Stimulated activated CD8-positive, alpha-beta memory T cell treated with anti-CD3 and anti-CD28 coated beads, Interleukin-12 subunit alpha, Interleukin-12 subunit beta, amount 100 ng/mL, for 4 hours (primary cell): ENCODE data around the gene CTDSPL.
"Not testable (repeated sequence)": the region's sequence is repeated elsewhere in the genome, so short reads cannot be mapped to it uniquely, and the experiment has no call there.

Experiments
- DNase-seq: peaks from one replicate; pipeline ENCODE4 v3.0.0-alpha.2; 2020; ENCODE audit warnings: low read depth

The CTDSPL gene

DNA sequence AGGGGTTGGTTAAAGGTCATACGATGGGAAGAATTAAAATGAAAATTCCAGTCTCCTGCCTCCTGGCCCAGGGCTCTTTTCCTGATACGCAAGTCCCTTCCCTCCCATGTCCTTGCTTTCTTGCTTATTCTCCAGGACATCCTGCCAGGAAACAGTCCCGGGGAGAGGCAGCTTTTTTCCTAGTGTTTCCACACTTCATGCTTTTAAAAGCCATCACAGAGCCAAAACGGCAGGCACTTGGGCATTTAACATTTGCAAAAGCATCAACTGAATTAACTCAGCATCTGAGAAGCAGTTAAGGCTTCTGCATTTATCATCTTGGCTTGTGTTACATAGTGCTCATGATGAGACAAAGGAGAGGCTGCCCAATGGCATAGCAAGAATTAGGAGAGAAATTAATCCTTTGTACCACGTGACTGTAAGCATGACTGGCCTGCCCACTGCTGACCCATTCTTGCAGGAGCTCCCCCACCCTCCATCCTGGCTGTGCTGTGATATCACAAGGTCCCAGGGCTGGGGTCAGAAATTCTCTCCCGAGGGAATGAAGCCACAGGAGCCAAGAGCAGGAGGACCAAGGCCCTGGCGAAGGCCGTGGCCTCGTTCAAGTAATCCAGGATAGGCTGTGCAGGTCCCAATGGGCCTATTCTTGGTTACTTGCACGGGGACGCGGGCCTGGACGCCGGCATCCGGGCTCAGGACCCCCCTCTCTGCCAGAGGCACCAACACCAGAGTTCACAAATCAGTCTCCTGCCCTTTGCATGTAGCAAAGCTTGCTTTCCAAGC lies 107.3 kb downstream of the CTDSPL start:
- no peak for DNase-seq

GRCh38 chr3:37969596-37970100 lies 108.0 kb downstream of the CTDSPL start:
- DNase-seq = no peak

DNA sequence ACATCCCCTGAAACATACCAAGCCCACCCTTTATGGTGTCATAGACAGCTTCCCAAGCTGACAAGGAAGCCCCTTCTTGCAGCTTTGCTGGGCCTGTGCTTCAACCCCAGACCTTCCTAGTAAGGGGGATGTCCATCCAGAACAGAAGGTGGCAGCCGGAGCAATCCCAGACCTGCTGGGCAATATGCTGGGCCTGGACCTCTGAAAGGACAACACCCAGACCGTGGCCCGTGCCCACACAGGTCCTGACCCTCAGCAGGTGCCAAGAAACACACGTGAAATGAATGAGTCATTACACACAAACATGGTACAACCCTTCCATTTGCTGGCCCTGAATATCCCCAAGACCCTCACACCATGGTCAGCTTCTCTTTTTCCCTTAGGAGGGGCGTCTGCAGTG lies 109.1 kb downstream of the CTDSPL start:
- no peak for DNase-seq

- no peak for DNase-seq
Measured at GRCh38 chr3:37971467-37971866, 109.8 kb downstream of the CTDSPL start.

GRCh38 chr3:37972056-37972455 lies 110.4 kb downstream of the CTDSPL start:
- DNase-seq = not testable (repeated sequence)

DNA sequence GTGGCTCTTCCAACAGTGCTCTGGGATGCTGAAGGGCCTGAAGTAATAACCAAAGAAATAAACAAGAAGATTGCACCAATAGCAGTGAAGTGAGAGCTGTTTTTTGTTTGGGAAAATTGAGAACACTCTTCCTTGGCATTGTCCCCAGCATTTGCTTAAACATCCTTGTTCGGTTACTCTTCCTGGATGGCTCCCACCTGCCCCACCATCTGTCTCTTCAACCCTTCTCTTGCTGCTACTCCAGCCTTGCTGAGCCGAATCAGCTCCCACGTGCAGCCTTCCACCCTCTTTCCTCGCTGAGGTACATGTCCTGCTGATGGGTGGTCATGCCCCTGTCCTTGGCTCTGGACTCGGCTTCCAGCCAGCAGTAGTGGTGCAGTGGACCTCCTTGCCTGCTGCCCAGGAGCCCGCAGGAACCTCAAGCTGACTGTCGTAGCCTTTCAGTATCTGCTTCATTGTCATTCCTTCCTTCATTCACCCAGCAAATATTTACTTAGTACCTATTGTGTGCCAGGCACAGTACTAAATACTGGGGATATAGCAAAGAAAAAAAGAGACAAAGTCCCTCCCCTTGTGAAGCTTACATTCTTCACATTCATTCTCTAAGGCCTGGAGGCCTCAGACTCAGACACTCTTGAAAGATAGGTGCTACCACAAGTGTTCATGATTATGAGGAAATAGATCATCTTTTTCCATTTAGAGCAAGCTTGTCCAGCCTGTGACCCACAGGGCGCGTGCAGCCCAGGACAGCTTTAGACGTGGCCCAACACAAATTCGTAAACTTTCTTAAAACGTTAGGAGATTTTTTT lies 111.8 kb downstream of the CTDSPL start:
- DNase-seq = no peak

DNA sequence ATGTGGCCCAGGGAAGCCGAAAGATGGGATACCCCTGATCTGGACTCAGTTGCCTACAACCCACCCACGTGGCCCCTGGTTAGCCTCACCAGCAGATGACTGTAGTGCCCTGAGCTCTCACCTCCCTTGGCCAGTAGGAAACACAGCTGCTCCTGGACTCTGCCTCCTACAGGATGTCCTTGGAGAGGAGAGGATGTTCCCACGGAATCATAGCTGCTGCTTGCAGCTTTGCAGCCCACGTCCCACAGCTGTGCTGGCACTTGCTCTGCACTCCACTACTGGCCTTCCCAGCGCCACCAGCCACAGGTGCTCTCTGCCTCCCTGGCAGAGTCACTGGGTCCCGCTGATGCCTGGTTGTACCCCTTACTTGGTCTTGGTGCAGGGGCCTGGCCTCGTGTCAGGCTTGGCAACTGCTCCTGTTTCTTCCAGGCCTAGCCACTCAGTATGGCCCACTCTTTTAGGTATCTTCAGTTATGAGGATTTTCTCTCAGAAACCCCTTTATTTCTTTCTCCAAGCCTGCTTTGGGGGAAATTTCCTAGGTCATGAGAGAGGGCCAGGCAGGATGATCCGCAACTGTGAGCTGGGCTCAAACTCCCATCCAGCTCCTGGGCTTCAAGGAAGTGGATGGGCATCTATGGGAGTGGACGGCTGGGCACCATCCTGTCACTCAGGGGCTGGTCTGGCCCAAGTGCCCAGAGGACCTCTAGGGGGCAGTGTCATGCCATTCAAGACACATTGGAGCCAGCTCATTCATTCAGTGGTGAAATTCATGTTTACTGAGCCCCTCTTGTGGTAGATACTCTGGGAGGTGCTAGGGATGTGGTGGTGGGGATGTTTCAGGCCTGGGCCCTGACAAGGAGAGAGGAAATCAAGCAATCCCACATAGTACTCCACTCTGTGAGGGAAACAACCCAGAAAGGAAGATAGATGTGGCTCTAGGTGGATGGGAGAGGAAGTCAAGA lies 112.7 kb downstream of the CTDSPL start:
- DNase-seq = peak; percentile 36

DNA sequence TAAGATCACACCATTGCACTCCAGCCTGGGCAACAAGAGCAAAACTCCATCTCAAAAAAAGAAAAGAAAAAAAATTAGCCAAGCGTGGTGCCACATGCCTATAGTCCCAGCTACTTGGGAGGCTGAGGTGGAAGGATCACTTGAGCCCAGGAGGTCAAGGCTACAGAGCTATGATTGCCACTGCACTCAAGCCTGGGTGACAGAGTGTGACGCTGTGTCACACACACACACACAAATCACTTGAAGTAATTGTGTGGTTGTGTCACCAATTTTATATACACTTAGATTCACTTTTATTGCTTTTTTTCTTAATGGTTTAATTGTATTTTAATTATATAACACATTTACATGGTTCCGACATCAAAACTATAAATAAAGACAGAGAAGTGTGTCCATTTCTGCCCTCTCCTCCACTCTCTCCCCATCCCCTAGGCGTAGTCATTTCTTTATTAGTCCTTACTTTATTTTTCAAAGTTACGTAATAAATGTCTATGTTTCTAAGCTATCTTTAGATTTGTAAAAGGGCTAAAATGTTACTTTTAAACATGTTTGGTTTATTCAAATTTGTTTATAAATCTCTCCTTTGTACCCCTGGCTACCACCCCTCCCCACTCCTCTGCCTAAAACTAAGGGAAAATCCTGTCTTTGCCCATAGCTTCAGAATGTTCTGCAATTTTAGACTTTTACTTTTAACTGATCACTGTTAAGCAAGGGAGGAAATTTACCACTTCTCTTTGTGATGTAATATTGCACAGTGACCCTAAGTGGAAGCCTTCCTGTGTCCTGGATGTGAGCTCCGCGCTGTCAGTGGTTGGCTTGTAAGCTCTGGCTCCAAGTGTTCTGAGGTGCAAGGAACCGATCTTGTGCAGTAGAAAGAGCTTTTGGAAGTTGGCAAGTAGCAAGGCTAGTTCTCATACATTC lies 118.1 kb downstream of the CTDSPL start:
- no peak for DNase-seq

DNA sequence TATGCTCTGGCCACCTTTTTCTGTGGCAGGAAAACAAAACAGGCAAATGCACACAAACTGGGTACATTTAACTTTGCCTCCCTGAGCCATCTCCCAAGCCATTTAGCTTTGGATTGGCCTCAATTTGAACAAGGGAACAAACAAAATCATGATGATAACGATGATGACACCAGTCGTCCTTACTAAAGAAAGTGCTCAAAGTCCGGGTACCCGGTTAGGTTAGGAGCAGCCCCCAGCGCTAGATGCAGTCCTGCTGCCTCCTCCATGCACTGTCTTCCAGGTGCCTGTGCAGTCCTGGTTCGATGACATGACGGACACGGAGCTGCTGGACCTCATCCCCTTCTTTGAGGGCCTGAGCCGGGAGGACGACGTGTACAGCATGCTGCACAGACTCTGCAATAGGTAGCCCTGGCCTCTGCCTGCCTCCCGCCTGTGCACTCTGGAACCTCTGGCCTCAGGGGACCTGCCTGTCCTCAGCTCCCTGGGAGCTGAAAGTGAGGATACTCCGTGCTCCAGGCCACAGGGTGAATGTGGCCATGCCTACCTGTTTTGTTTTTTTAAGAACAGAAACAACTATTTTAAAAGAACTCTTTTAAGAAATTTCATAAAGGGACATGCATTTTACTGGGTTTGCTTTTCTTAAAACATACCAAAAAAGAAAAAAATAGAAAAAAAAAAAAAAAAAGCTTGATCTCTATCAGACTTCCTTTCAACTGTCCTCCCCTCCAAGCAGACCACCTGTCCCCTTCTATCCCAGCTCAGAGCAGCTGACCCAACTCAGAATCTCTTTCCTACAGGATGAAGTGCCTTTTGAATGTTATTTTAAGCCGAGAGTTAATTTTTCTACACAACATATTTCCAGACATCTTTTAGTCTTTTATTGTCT lies 119.0 kb downstream of the CTDSPL start:
- DNase-seq = no peak

DNA sequence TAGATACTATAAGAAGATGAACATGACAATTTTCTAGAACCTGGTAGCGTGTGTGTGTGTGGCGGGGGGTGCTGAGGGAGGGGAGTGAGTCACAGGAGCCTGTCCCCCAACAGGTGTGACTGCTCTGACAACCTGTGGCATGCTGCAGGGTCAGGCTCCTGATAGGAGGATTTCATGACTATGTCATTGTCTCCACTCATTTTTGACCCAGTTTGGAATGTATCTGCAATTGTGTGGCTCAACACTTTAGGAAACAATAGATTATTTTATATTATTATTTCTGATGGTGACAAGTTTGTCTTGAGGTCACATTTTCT lies 119.6 kb downstream of the CTDSPL start:
- DNase-seq = no peak

DNA sequence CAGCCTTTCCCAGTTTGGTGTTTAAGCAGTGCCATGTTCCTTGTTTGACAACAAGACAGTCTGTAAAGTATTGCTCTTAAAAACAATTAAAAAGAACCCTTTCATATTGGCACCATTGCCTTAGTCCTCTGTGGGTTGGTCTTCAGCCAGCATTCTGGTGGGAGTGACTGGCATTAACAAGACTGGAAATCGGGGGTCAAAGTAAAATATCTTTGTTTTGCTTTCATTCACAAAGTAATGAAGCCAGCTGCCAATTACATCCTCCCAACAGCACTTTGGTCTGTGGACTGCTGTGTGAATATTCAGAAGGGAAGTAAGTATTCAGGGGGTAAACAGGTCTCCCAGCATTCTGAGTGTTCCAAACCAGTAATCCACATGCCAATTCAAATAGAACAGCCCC lies 120.7 kb downstream of the CTDSPL start:
- no peak for DNase-seq

GRCh38 chr3:37984051-37984450 lies 122.4 kb downstream of the CTDSPL start:
- no peak for DNase-seq

DNA sequence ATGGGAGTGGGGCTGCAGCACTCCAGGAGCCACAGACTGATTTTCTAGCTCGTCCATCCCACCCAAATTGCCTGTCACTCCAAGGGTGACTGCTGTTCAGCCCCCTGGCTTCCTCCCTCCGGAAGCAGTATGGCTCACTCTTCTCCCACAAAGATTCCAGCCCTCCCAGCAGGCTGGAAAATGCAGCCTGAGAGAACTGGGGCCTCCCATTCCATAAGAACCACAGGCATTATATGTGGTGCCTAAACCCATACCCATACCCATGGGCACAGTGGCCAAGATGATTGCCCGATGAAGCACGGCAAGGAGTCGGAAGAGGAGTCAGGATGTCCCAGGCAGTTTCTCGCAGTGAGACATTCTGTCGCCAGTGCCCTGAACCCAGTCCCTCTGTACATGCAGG lies 122.9 kb downstream of the CTDSPL start:
- no peak for DNase-seq

DNA sequence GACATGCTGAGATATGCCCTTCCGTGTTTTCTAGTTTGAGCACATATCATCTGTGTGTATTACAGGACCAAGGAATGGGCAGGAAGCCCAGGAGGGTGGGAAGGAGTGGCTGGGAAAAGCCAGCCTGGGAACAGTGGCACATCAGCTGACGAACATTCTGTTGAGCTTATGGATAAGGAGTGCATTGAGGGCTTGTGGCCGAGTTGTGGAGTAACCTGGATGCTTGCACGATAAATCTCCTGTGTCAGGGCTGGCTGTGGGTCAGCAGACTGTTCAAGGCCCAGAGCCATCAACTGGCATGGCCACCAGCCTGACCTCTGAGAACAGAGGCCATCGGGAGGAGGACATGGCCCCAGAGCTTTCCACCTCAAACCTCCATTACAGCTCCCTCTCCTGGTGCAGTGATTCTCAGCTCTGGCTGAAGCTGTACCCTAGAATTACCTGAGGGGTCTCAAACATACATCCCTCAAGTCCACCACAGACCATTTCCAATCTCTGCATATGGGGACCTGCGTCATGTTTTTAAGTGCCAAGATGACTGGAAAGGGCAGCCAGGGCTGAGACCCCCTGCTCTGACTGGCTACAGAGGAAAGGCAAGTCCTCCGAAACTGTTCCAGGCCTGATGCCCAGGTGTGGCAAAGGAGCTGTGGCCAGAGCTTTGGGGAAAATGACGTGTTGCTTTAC lies 124.1 kb downstream of the CTDSPL start:
- no peak for DNase-seq

DNA sequence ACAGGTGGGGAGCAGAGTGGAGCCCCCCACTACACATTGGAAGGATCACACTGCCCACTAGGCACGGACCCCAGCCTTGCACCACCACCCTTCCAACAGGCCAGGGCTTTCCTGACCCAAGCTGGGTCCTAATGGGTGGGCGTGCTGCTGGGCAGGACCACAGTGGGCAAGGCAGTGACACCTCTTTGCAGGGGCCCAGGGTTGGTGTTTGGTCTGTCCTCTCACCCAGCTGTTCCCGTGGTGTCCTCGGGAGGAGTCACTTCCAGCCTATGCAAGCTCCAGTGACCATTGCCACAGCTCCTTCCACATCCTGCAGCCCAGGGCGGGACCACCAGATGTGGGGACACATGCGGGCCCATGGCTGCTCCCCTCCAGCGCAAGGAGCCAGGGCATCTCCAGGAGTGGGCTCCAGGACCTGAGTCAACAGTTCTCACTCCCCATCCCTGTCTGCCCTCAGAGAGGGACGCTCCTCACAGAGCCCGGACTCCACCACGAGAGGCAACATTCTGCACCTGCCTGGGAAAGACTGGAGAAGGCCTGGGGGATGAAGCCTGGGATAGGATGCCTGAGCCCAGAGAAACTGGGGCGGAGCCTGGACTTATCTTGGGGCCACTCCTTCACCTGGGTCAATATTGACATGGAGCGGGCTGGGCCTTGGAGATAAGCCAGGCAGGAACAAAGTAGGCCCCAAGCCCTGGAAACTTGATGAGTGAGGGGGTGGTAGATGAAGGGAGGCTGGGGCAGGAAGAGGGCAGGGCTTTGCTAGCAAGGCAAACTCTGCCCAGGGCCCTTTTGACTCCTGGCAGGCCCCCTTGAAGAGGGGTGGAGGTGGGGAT lies 125.0 kb downstream of the CTDSPL start:
- no peak for DNase-seq

DNA sequence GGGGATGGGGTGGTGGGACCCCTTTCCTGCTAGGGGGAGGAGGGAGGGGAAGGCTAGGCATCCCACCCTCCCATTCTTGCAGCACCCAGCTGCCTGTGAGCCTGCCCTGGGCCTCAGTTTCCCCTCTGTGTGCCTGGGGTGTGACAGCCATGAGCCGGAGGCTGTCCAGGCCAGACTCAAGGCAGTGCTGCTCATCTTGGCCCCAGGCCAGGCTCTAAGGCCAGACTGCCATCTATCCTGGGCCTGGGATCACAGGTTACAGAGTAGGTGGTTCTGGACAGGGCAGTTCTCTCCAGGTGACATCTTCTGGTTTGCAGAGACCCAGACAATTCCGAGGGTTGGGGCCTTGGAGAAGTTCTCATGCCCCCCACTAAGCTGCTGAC lies 125.6 kb downstream of the CTDSPL start:
- no peak for DNase-seq

GRCh38 chr3:37987751-37988179 lies 126.1 kb downstream of the CTDSPL start:
- DNase-seq = no peak

- DNase-seq = not testable (repeated sequence)
Measured at GRCh38 chr3:37988376-37988775, 126.7 kb downstream of the CTDSPL start.
